Calu3 (cell line): Measurements from ENCODE around the gene HOXA10. TPM values are rescaled to one million over a fixed set of nuclear protein-coding genes. Genes with fewer than 3 reads are reported as not detected.

Experiments used
- BruUV-seq: library from RNA; stranded (reverse); fragments of 400-500 nt; replicated peaks from 2 replicates; lab custom pipeline; 2021; lab: Mats Ljungman, UMichigan
- CTCF ChIA-PET: fragments of 300-600 bp; sonication (Branson Sonifier 250); formaldehyde crosslinking; loops from one replicate; lab custom pipeline; 2022; ENCODE audit warnings: antibody characterized with exemption; lab: Charles Lee
- DNase-seq: peaks from one replicate; pipeline ENCODE4 v3.0.0; 2022
- H3K27ac Mint-ChIP-seq: one replicate; pipeline ENCODE4 v1.8.0; 2022; ENCODE audit warnings: mixed read lengths; ENCODE audit not compliant: unreplicated experiment
- H3K27me3 Mint-ChIP-seq: one replicate; pipeline ENCODE4 v1.8.0; 2022; ENCODE audit warnings: mixed read lengths; ENCODE audit not compliant: unreplicated experiment
- H3K36me3 Mint-ChIP-seq: one replicate; pipeline ENCODE4 v1.8.0; 2022; ENCODE audit warnings: mild to moderate bottlenecking, moderate library complexity, mixed read lengths; ENCODE audit not compliant: insufficient read depth, unreplicated experiment
- H3K4me1 Mint-ChIP-seq: one replicate; pipeline ENCODE4 v1.8.0; 2022; ENCODE audit warnings: mild to moderate bottlenecking, low read depth, mixed read lengths; ENCODE audit not compliant: unreplicated experiment
- H3K4me3 Mint-ChIP-seq: one replicate; pipeline ENCODE4 v1.8.0; 2022; ENCODE audit warnings: mild to moderate bottlenecking, low read depth, moderate library complexity, mixed read lengths; ENCODE audit not compliant: unreplicated experiment
- H3K9me3 Mint-ChIP-seq: one replicate; pipeline ENCODE4 v1.8.0; 2022; ENCODE audit warnings: low read depth, mixed read lengths; ENCODE audit not compliant: unreplicated experiment
- CTCF ChIP-seq: fragments of 200-600 bp; IDR thresholded peaks from one replicate; pipeline ENCODE4 v1.8.0; 2022; ENCODE audit warnings: antibody characterized with exemption; ENCODE audit not compliant: unreplicated experiment
- intact Hi-C: fragments of 100-400 bp; cut with micrococcal nuclease; formaldehyde crosslinking; loops from one replicate; pipeline ENCODE4 v1.10.0; 2022; ENCODE audit not compliant: unreplicated experiment
- total RNA-seq: library from RNA; stranded (reverse); gene quantifications from 2 replicates; pipeline ENCODE4 v1.2.3, GENCODE V29; 2022

The HOXA10 gene
- total RNA-seq, 1 experiment from 2014 or later = 11.8 TPM

DNA sequence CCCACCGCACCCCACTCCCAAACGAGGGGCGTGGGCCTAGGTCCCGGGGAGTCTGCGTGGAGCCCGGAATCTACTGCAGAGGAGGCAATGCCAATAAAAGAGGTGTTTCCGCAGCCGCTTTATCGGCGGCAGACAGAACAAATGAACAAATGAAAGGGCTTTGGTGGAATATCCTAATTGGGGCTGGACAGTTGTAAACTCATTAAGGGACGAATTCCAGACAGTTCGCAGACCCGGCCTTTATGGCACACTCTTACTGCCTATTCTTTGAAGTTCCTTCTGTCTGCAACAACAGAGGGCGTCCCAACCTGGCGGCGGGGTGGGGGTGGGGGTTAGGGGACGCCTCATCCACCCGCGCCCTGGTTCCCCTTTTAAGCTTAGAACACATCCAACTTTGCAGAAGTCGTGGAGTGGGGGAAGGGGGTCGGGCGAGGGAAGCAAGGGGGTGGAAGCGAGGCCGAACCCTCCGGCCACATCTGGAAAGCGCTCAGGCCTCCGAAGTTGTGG, 12.9 kb downstream of the HOXA10 start:
- H3K36me3 Mint-ChIP-seq = peaks cover 7% of the 10 kb centered on the region
- CTCF ChIA-PET = interaction anchor here (0.6 to 2.4 kb wide), 28 partner anchors 9 to 796 kb away, joined by 3 to 34 read pairs (median 5); partner anchors contain the start of genes HOXA3 and SKAP2
- DNase-seq = no peak
- intact Hi-C loops = loop anchor here (1.0 to 5.0 kb wide), 4 partner anchors 475 to 979 kb away; no protein-coding TSS in a partner anchor
- peak overlapping the region; percentile 76 for H3K4me3 Mint-ChIP-seq
- H3K4me1 Mint-ChIP-seq = no peaks in the 10 kb centered on the region
- no peak for TF ChIP-seq CTCF
- H3K27me3 Mint-ChIP-seq = no peaks in the 10 kb centered on the region
- H3K27ac Mint-ChIP-seq = no peak overlapping the region
- H3K9me3 Mint-ChIP-seq = no peaks in the 10 kb centered on the region
- BruUV-seq = no TSS peak

GRCh38 chr7:27160546-27161213, 13.4 kb downstream of the HOXA10 start:
- DNase-seq = peak; percentile 94
- TF ChIP-seq CTCF = peak; percentile 100
- H3K9me3 Mint-ChIP-seq = no peaks in the 10 kb centered on the region
- H3K27me3 Mint-ChIP-seq = no peaks in the 10 kb centered on the region
- no peak overlapping the region for H3K27ac Mint-ChIP-seq
- intact Hi-C loops = loop anchor here (1.0 to 5.0 kb wide), 4 partner anchors 474 to 978 kb away; no protein-coding TSS in a partner anchor
- BruUV-seq = no TSS peak
- H3K4me3 Mint-ChIP-seq = peak overlapping the region; percentile 76
- CTCF ChIA-PET = interaction anchor here (0.6 to 2.4 kb wide), 29 partner anchors 8 to 795 kb away, joined by 3 to 34 read pairs (median 5); partner anchors contain the start of genes HOXA3 and SKAP2
- no peaks in the 10 kb centered on the region for H3K4me1 Mint-ChIP-seq
- H3K36me3 Mint-ChIP-seq = peaks cover 7% of the 10 kb centered on the region

- H3K9me3 Mint-ChIP-seq = no peaks in the 10 kb centered on the region
- no peak for TF ChIP-seq CTCF
- CTCF ChIA-PET = interaction anchor here (0.6 to 2.4 kb wide), 17 partner anchors 10 to 793 kb away, joined by 3 to 34 read pairs (median 5); partner anchors contain the start of gene SKAP2
- peaks cover 7% of the 10 kb centered on the region for H3K36me3 Mint-ChIP-seq
- H3K4me3 Mint-ChIP-seq = peak overlapping the region; percentile 76
- H3K4me1 Mint-ChIP-seq = no peaks in the 10 kb centered on the region
- H3K27me3 Mint-ChIP-seq = no peaks in the 10 kb centered on the region
- no TSS peak for BruUV-seq
- no peak overlapping the region for H3K27ac Mint-ChIP-seq
- intact Hi-C loops = loop anchor here (2.0 to 5.0 kb wide), 2 partner anchors 791 to 978 kb away; no protein-coding TSS in a partner anchor
- no peak for DNase-seq
These were observed 14.0 kb downstream of the HOXA10 start for GRCh38 chr7:27160145-27160545.

- H3K27me3 Mint-ChIP-seq = no peaks in the 10 kb centered on the region
- no peak for TF ChIP-seq CTCF
These were observed 14.6 kb downstream of the HOXA10 start for GRCh38 chr7:27159266-27160144.

More at GRCh38 chr7:27159266-27160144, 14.6 kb downstream of the HOXA10 start:
- CTCF ChIA-PET = interaction anchor here (1.3 kb wide), 1 partner anchor 9 kb away, joined by 5 read pairs; no protein-coding TSS in a partner anchor
- Mint-ChIP-seq H3K9me3 (no peaks in the 10 kb centered on the region), H3K4me1 (no peaks in the 10 kb centered on the region), H3K27ac (no peak overlapping the region), H3K36me3 (peaks cover 7% of the 10 kb centered on the region), H3K4me3 (peak overlapping the region; percentile 76)
- DNase-seq = no peak
- intact Hi-C loops = loop anchor here (2.0 to 5.0 kb wide), 2 partner anchors 791 to 977 kb away; no protein-coding TSS in a partner anchor
- BruUV-seq = no TSS peak
